GM18508 (cell line): ENCODE data around the gene UBE2L3.

Experiments
- ATAC-seq: cut with Tn5 transposase; IDR thresholded peaks from one replicate; pipeline ENCODE4 v1.9.1; 2021; ENCODE audit warnings: moderate number of reproducible peaks; ENCODE audit not compliant: insufficient read depth, unreplicated experiment

UBE2L3 gene

DNA sequence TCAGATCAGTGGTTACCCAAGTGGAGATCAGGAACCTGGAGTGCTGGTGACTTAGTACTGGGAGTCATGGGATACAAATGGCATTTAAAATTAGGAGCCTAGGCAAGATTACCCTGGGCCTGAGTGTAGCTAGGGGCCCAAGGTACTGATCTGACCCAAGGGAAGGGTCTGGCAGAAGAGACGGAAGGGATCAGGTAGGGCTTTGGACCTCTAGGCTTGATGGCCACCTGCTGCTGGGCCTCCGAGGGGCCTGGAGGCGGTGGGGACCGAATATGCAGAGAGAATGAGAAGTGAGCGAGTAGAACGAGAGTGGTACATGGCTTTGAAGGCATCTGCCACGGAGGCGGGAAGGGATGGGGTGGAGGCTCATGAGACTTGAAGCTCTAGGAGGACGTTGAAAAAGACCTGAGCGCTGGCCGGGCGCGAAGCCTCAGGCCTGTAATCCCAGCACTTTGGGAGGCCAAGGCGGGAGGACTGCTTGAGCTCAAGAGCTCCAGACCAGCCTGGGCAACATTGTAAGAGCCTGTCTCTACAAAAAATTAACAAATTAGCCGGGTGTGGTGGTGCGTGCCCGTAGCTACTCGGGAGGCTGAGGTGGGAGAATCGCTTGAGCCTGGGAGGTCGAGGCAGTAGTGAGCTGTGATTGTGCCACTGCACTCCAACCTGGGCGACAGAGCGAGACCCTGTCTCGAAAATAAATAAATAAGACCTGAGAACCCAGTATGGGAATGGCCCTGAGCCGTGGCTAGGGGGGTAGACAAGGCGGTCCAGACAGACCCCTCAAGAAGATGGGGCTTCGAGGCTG, 97.7 kb downstream of the UBE2L3 start:
- ATAC-seq, result no peak

DNA sequence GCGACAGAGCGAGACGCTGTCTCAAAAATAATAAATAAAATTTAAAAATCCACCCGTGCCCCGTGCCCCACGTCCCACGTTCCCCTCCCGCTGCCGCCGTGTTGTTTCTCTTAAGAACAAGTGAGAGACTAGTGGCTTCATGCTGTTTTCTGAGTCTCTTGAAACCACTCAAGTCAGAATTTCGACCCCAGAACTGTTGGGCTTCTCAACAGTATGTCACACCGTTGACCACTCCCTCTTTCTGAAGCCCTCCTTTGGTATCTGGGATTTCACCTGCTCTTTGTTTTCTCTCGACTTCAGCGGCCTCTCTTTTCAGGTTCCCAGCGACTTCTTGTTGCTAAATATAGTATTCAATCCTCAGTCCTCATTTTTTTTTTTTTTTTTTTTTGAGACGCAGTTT, 99.3 kb downstream of the UBE2L3 start:
- ATAC-seq, result no peak

DNA sequence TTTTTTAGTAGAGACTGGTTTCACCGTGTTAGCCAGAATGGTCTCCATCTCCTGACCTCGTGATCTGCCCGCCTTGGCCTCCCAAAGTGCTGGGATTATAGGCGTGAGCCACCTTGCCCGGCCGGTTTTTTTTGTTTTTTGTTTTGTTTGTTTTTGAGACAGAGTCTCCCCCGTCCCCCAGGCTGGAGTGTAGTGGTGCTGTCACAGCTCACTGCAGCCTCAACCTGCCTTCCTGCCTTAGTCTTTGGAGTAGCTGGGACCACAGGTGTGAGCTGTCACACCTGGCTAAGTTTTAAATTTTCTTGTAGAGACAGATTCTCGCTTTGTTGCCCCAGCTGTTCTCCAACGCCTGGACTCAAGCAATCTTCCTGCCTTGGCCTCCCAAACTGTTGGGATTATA, 101.5 kb downstream of the UBE2L3 start:
- ATAC-seq, result no peak

DNA sequence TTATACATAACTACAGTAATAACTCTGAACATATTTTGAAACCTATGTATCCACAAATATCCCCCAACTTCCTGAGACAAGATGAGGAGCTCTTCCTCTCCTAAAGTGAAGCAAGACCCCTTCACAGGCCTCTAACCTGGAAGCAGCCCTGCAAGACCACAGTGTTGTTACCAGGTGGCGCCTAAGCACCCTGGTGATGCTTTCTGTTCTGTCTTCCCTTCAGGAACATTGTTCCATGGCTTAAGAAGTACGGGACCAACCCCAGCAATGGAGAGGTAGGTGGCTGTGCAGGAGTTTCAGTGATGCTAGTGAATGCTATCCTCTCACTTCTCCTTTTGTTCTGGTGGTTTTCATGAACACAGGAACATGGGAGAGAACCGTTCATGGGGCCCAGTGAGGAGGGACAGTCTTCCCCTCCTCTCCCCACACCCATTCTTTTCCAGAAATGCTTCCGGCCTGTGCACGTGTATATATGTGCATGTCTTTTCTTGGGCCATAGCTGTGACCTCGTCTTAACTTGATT, 104.7 kb downstream of the UBE2L3 start:
- no peak for ATAC-seq
